Measurements from ENCODE around the gene C16orf92. TPM values are rescaled to one million over a fixed set of nuclear protein-coding genes. Genes with fewer than 3 reads are reported as not detected.

The C16orf92 gene
- total and polyA plus RNA-seq, 2 donors from 2014 or later, result not detected

DNA sequence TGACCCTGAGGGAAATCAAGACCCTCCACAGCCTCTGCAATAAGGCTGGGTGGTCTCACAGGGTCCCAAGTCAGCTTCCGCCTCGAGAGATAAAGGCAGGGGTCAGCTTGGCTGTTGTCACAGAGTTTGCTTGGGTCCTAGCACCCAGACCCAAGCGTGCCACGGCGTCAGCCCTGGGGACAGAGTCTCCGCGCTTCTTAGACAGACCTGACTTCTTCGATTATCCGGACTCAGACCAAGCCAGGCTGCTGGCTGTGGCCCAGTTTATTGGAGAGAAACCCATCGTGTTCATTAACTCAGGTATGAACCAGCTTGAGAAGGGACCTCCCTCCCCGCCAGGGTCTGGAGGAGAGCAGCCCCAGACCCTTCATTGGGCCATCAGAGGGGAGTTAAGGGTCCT is 588 bp downstream of the C16orf92 start:
- Histone ChIP-seq H3K4me3 (ENCODE audit: low read length in 3 of 3) (no peak overlapping the region), H3K9ac (ENCODE audit: low read length in 3 of 3) (no peak overlapping the region), H3K27me3 (ENCODE audit: control insufficient read depth, insufficient read depth, low read length) (no peaks in the 10 kb centered on the region), H3K9me3 (ENCODE audit: control insufficient read depth in 2 of 3, insufficient read depth in 1 of 3, low read length in 3 of 3) (no peaks in the 10 kb centered on the region), H3K36me3 (ENCODE audit: control insufficient read depth in 2 of 3, insufficient read depth in 3 of 3, low read length in 3 of 3) (no peaks in the 10 kb centered on the region), H3K4me1 (ENCODE audit: control insufficient read depth in 2 of 3, insufficient read depth in 2 of 3, low read depth in 1 of 3, low read length in 3 of 3) (peaks cover 0 to 8% (median 0%) of the 10 kb centered on the region in 3 donors), H3K27ac (ENCODE audit: low read depth in 2 of 2, low read length in 2 of 2) (no peak overlapping the region)
- DNase-seq, result no peak
- intact Hi-C loops (cut with DNase I), result no loop called here
- no peak for FAIRE-seq
- TF ChIP-seq CTCF (IDR thresholded peaks at IDR 0.05; ENCODE audit: borderline replicate concordance, extremely low read depth, insufficient read depth), result no peak

DNA sequence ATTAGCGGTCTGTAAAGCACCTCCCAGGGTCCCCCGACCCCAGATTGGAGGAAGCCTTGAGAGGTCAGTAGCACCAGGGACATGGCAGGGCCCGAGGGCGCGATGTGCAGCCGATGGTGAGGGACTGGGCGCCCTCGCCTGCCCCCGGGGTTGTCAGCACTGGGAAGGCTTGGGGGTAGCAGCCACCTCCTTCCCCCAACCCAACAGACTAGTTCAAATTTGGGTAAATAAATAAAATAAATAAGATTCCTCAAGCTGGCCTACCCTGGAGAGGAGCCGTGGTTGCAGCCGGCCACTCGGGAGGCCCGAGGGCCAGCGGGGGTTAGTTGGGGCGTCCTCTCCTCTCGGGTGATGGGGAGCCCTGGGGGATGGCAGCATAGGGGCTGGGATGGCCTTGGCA is 1.5 kb downstream of the C16orf92 start:
- no peaks in the 10 kb centered on the region for H3K9me3 ChIP-seq (ENCODE audit: control insufficient read depth in 2 of 3, insufficient read depth in 1 of 3, low read length in 3 of 3)
- FAIRE-seq (no peak), DNase-seq (no peak)
- no peak overlapping the region for H3K27ac ChIP-seq (ENCODE audit: low read depth in 2 of 2, low read length in 2 of 2)
- H3K4me3 ChIP-seq (ENCODE audit: low read length in 3 of 3), result no peak overlapping the region
- intact Hi-C loops (cut with DNase I), result no loop called here
- no peak overlapping the region for H3K9ac ChIP-seq (ENCODE audit: low read length in 3 of 3)
- H3K4me1 ChIP-seq (ENCODE audit: control insufficient read depth in 2 of 3, insufficient read depth in 2 of 3, low read depth in 1 of 3, low read length in 3 of 3), result peaks cover 0 to 8% (median 0%) of the 10 kb centered on the region in 3 donors
- no peaks in the 10 kb centered on the region for H3K27me3 ChIP-seq (ENCODE audit: control insufficient read depth, insufficient read depth, low read length)
- H3K36me3 ChIP-seq (ENCODE audit: control insufficient read depth in 2 of 3, insufficient read depth in 3 of 3, low read length in 3 of 3), result no peaks in the 10 kb centered on the region
- no peak for TF ChIP-seq CTCF (IDR thresholded peaks at IDR 0.05; ENCODE audit: borderline replicate concordance, extremely low read depth, insufficient read depth)

DNA sequence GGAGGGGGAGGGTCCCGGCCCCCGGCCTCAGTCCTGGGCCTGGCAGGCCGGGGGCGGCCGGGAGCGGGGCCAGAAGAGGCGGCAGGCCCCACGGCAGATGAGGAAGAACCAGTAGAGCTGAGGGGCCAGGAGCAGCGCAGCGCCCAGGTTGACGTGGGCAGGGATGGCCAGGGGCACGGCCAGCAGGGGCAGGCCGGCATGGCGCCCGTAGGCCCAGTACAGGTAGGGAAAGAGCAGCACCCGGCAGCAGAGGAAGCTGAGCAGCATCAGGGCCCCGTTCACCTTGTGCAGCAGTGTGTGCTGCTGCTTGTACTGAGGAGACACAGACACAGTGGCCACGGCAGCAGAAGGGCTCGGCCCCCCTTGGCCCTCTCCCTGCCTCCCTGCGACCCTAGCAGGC is 2.2 kb downstream of the C16orf92 start:
- Histone ChIP-seq H3K27ac (ENCODE audit: low read depth in 2 of 2, low read length in 2 of 2) (no peak overlapping the region), H3K27me3 (ENCODE audit: control insufficient read depth, insufficient read depth, low read length) (no peaks in the 10 kb centered on the region), H3K4me3 (ENCODE audit: low read length in 3 of 3) (no peak overlapping the region), H3K4me1 (ENCODE audit: control insufficient read depth in 2 of 3, insufficient read depth in 2 of 3, low read depth in 1 of 3, low read length in 3 of 3) (peaks cover 0 to 8% (median 0%) of the 10 kb centered on the region in 3 donors), H3K36me3 (ENCODE audit: control insufficient read depth in 2 of 3, insufficient read depth in 3 of 3, low read length in 3 of 3) (no peaks in the 10 kb centered on the region), H3K9me3 (ENCODE audit: control insufficient read depth in 2 of 3, insufficient read depth in 1 of 3, low read length in 3 of 3) (no peaks in the 10 kb centered on the region), H3K9ac (ENCODE audit: low read length in 3 of 3) (no peak overlapping the region)
- intact Hi-C loops (cut with DNase I), result no loop called here
- DNase-seq, result no peak
- FAIRE-seq, result no peak
- no peak for TF ChIP-seq CTCF (IDR thresholded peaks at IDR 0.05; ENCODE audit: borderline replicate concordance, extremely low read depth, insufficient read depth)

DNA sequence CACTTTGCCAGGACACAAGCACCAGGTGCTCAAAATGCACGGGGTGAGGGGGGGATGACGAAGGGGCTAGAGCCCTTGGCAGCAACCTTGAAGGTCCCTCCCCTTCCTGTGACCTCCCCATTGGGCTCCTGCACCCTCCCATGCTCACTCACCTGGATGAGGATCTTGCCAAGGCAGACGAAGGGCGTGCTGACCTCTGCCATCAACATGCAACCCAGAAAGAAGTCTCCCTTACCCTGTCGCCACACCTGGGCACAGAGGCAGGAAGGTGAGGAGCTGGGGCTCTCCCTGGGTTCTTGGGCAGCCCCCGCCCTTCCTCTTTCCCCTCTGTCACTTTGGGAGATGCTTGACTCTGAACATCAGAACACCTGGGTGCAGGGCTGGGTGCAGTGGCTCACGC is 2.6 kb downstream of the C16orf92 start:
- peaks cover 0 to 8% (median 0%) of the 10 kb centered on the region in 3 donors for H3K4me1 ChIP-seq (ENCODE audit: control insufficient read depth in 2 of 3, insufficient read depth in 2 of 3, low read depth in 1 of 3, low read length in 3 of 3)
- H3K9ac ChIP-seq (ENCODE audit: low read length in 3 of 3), result no peak overlapping the region
- no peaks in the 10 kb centered on the region for H3K9me3 ChIP-seq (ENCODE audit: control insufficient read depth in 2 of 3, insufficient read depth in 1 of 3, low read length in 3 of 3)
- no peak overlapping the region for H3K27ac ChIP-seq (ENCODE audit: low read depth in 2 of 2, low read length in 2 of 2)
- H3K4me3 ChIP-seq (ENCODE audit: low read length in 3 of 3), result no peak overlapping the region
- H3K36me3 ChIP-seq (ENCODE audit: control insufficient read depth in 2 of 3, insufficient read depth in 3 of 3, low read length in 3 of 3), result no peaks in the 10 kb centered on the region
- no peaks in the 10 kb centered on the region for H3K27me3 ChIP-seq (ENCODE audit: control insufficient read depth, insufficient read depth, low read length)
- intact Hi-C loops (cut with DNase I), result no loop called here
- peak in 1 of 5 donors; percentile 69 for DNase-seq
- no peak for FAIRE-seq
- TF ChIP-seq CTCF (IDR thresholded peaks at IDR 0.05; ENCODE audit: borderline replicate concordance, extremely low read depth, insufficient read depth), result no peak

Data from kidney (tissue), 14 donors.